GM12874 (cell line): ENCODE measurements around the gene MEGF8.

ENCODE experiments used
- CTCF ChIP-seq: IDR thresholded peaks from 2 replicates; pipeline ENCODE4 v1.5.1; 2011; ENCODE audit warnings: low read depth, mild to moderate bottlenecking, control low read depth, low read length, moderate library complexity; ENCODE audit not compliant: insufficient read depth

Gene MEGF8

GRCh38 chr19:42284066-42284501 lies 41.4 kb upstream of the MEGF8 start:
- no peak for TF ChIP-seq CTCF

DNA sequence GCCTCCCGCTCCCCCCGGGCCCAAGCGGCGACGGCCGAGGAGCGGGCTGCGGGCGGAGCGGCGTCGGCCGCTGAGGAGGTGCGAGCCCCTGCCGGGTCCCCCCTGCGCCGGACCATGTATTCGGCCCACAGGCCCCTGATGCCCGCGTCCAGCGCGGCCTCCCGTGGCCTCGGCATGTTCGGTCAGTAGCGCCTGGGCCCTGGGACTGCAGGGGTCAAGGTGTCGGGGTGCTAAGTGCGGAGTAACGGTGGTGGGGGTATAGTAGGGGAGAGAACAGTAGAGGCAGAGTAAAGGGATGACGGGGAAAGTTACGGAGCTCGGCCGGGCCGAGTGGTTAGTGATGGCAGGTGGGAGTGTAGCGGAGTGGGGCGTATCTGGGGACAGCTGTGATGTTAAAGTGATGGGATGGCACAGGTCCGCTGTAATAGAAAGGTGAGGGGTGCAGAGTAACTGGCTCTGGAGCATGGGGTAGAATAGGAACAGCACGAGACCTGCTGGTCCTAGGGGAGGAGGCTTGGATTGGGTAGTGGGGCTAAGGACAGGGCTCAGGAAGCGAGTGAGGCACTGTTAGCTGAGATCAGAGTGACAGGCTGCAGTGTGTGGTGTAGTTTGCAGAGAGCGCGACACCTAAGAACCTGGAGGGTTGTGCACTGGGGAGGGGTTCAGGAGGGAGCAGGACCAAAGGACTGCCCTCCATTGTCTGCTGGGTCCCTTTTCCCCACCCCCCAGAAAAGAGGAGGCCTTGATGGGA lies 40.7 kb upstream of the MEGF8 start:
- TF ChIP-seq CTCF: no peak

GRCh38 chr19:42285541-42285941 lies 39.9 kb upstream of the MEGF8 start:
- peak; percentile 16; the same call in 1 of the 2 replicates for TF ChIP-seq CTCF

DNA sequence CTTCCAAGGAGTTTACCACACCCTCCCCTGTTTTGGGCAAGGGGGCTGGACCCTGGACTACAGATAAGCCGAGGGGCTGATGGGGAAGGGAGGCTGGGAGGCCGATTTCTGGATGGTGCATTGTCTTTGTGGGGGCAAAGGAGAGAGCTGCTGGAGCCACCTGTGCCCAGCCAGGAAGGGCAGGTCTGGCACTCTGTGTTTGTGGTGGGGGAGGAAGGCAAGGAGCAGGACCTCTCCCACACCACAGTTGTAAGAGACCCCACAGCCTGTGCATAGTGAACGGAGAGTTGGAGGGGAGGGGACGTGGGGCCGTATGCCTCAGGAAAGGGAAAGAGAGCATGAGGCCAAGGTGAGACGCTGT lies 39.5 kb upstream of the MEGF8 start:
- TF ChIP-seq CTCF: no peak

DNA sequence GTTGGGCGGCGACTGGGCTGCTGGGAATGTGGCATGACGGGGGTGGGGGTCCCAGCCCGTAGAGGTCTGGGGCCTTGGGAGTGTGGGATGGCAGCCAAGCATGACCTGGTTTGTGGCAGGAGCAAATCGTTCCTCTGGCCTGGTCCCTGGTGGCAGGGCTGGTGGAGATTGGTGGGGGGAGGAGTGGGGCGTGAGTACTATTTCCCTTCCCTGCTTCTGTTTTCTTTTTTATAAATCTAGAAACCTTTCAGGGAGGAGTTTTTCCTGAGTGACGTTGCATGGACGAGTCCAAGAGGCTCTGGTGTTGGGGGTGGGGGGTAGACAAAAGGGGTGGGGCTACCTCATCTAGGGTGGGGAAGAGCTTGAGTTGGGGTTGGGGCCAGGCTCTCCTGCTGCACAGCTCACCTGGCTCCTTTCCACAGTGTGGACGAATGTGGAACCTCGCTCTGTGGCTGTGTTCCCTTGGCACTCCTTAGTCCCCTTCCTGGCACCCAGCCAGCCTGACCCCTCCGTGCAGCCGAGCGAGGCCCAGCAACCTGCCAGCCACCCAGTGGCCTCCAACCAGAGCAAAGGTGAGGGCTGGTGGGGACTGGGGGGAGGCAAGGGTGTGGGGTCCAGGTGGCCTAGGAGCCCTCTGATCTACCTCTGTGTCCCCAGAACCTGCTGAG lies 39.0 kb upstream of the MEGF8 start:
- TF ChIP-seq CTCF: no peak

- TF ChIP-seq CTCF: no peak
Observed at GRCh38 chr19:42287017-42287826, 38.2 kb upstream of the MEGF8 start.

DNA sequence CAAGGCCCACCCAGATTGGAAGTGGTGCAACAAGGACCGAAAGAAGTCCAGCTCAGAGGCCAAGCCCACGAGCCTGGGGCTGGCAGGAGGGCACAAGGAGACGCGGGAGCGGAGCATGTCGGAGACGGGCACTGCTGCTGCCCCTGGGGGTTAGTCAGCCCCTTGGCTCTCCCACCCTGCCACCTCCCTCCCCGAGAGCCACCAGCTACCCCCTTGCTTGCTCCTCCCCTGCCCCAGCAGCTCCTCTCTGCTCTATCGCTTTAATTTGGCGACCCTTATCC lies 37.7 kb upstream of the MEGF8 start:
- TF ChIP-seq CTCF: no peak
